IMR-90 (cell line): ENCODE data around the gene SGSM2. TPM values are rescaled to one million over a fixed set of nuclear protein-coding genes. Genes with fewer than 3 reads are reported as not detected.

Source experiments
- ATAC-seq: fragments of 200-7000 bp; cut with Tn5 transposase; 2 replicates; pipeline ENCODE4 v1.9.1; 2020; ENCODE audit warnings: low read depth, mild to moderate bottlenecking, moderate library complexity
- BruUV-seq: library from RNA; stranded (reverse); fragments of 400-500 nt; replicated peaks from 2 replicates; lab custom pipeline; 2021; lab: Mats Ljungman, UMichigan
- CTCF ChIA-PET: fragments of 300-600 bp; formaldehyde crosslinking; extraction: SDS; loops from one replicate; lab custom pipeline; 2021; ENCODE audit warnings: antibody characterized with exemption; lab: Yijun Ruan, JAX
- POLR2A ChIA-PET: fragments of 300-600 bp; sonication (Branson Sonifier 250); formaldehyde crosslinking; loops from one replicate; lab custom pipeline; 2022; ENCODE audit warnings: antibody characterized with exemption; ENCODE audit not compliant: unreplicated experiment; lab: Charles Lee
- DNase-seq: peaks from one replicate; pipeline ENCODE4 v3.0.0; 2013
- H2AFZ ChIP-seq: replicated peaks from 2 replicates; pipeline ENCODE3; 2013; ENCODE audit warnings: low read length, mild to moderate bottlenecking; ENCODE audit not compliant: poor library complexity
- H2AK5ac ChIP-seq: 2 replicates; pipeline ENCODE4 v1.6.1; 2013; ENCODE audit warnings: low read depth, low read length, inconsistent platforms
- H2AK9ac ChIP-seq: replicated peaks from 2 replicates; pipeline ENCODE3; 2013; ENCODE audit warnings: mild to moderate bottlenecking, low read depth, low read length, moderate library complexity; ENCODE audit not compliant: poor library complexity
- H2BK120ac ChIP-seq: 2 replicates; pipeline ENCODE4 v1.6.1; 2013; ENCODE audit warnings: low read depth, low read length, inconsistent platforms
- H2BK15ac ChIP-seq: 3 replicates; pipeline ENCODE4 v1.6.1; 2013; ENCODE audit warnings: low read depth, low read length, inconsistent platforms
- H2BK20ac ChIP-seq: 2 replicates; pipeline ENCODE4 v1.6.1; 2013; ENCODE audit warnings: low read depth, mild to moderate bottlenecking, inconsistent platforms, low read length, moderate library complexity
- H2BK5ac ChIP-seq: 2 replicates; pipeline ENCODE4 v1.6.1; 2013; ENCODE audit warnings: mild to moderate bottlenecking, low read depth, low read length, inconsistent platforms; ENCODE audit not compliant: poor library complexity, severe bottlenecking
- H3K14ac ChIP-seq: replicated peaks from 2 replicates; pipeline ENCODE4 v1.6.1; 2013; ENCODE audit warnings: low read depth, low read length, inconsistent platforms
- H3K18ac ChIP-seq: 2 replicates; pipeline ENCODE4 v1.6.1; 2013; ENCODE audit warnings: low read depth, low read length, control low read depth
- H3K23ac ChIP-seq: 2 replicates; pipeline ENCODE4 v1.6.1; 2013; ENCODE audit warnings: low read depth, low read length, inconsistent platforms
- H3K27ac ChIP-seq: 2 replicates; pipeline ENCODE4 v1.5.1; 2013; ENCODE audit warnings: mild to moderate bottlenecking, control low read depth, low read length; ENCODE audit not compliant: insufficient read depth
- H3K27me3 ChIP-seq: 2 replicates; pipeline ENCODE4 v1.6.1; 2013; ENCODE audit warnings: low read length; ENCODE audit not compliant: control insufficient read depth, insufficient read depth
- H3K36me3 ChIP-seq: 2 replicates; pipeline ENCODE4 v1.6.1; 2013; ENCODE audit warnings: low read length, mixed read lengths; ENCODE audit not compliant: control insufficient read depth, insufficient read depth
- H3K4ac ChIP-seq: 2 replicates; pipeline ENCODE4 v1.6.1; 2013; ENCODE audit warnings: low read depth, low read length, inconsistent platforms
- H3K4me1 ChIP-seq: 2 replicates; pipeline ENCODE4 v1.6.1; 2013; ENCODE audit warnings: low read length, mixed read lengths; ENCODE audit not compliant: control insufficient read depth, insufficient read depth
- H3K4me2 ChIP-seq: 2 replicates; pipeline ENCODE4 v1.6.1; 2013; ENCODE audit warnings: low read depth, mild to moderate bottlenecking, control low read depth, low read length, moderate library complexity
- H3K4me3 ChIP-seq: 2 replicates; pipeline ENCODE4 v1.5.1; 2013; ENCODE audit warnings: low read depth, mild to moderate bottlenecking, control low read depth, low read length, moderate library complexity; ENCODE audit not compliant: insufficient read depth
- H3K56ac ChIP-seq: 2 replicates; pipeline ENCODE4 v1.6.1; 2013; ENCODE audit warnings: low read length, inconsistent platforms; ENCODE audit not compliant: insufficient read depth; ENCODE audit errors: extremely low read depth
- H3K79me1 ChIP-seq, 2 experiments: 2 replicates each; pipeline ENCODE4 v1.6.1; 2013; ENCODE audit warnings: low read length in 2 of 2, inconsistent platforms in 1 of 2, low read depth in 1 of 2
- H3K9ac ChIP-seq: 2 replicates; pipeline ENCODE4 v1.6.1; 2013; ENCODE audit warnings: low read depth, low read length, control low read depth
- H3K9me1 ChIP-seq: 2 replicates; pipeline ENCODE4 v1.6.1; 2013; ENCODE audit warnings: low read length, inconsistent platforms; ENCODE audit not compliant: insufficient read depth
- H3K9me3 ChIP-seq: 2 replicates; pipeline ENCODE4 v1.6.1; 2013; ENCODE audit warnings: low read length; ENCODE audit not compliant: control insufficient read depth, insufficient read depth
- H4K20me1 ChIP-seq: 2 replicates; pipeline ENCODE4 v1.6.1; 2013; ENCODE audit warnings: low read length, inconsistent platforms; ENCODE audit not compliant: insufficient read depth
- H4K5ac ChIP-seq: 2 replicates; pipeline ENCODE4 v1.6.1; 2013; ENCODE audit warnings: mild to moderate bottlenecking, low read depth, low read length, control low read depth
- H4K8ac ChIP-seq, 2 experiments: 2 replicates each; pipeline ENCODE4 v1.6.1; 2013; ENCODE audit warnings: low read depth in 2 of 2, low read length in 2 of 2, control low read depth in 1 of 2, inconsistent platforms in 1 of 2
- H4K91ac ChIP-seq: 2 replicates; pipeline ENCODE4 v1.6.1; 2013; ENCODE audit warnings: low read depth, low read length, inconsistent platforms; ENCODE audit not compliant: insufficient read depth
- CEBPB ChIP-seq: IDR thresholded peaks from 2 replicates; pipeline ENCODE4 v1.6.1; 2012; ENCODE audit warnings: low read depth, low read length, improper control_type of control experiment
- CHD1 ChIP-seq: IDR thresholded peaks from 2 replicates; pipeline ENCODE4 v1.6.1; 2012; ENCODE audit warnings: low read depth, low read length, improper control_type of control experiment
- CTCF ChIP-seq: conservative IDR thresholded peaks from 2 replicates; pipeline ENCODE4 v1.5.1; 2012; ENCODE audit warnings: mild to moderate bottlenecking, low read depth, low read length, improper control_type of control experiment
- MXI1 ChIP-seq: IDR thresholded peaks from 2 replicates; pipeline ENCODE4 v1.6.1; 2012; ENCODE audit warnings: low read depth, mild to moderate bottlenecking, low read length, moderate library complexity, borderline replicate concordance
- POLR2A ChIP-seq: IDR thresholded peaks from 2 replicates; pipeline ENCODE4 v1.6.1; 2012; ENCODE audit warnings: mild to moderate bottlenecking, low read depth, low read length
- RCOR1 ChIP-seq: IDR thresholded peaks from 2 replicates; pipeline ENCODE4 v1.6.1; 2012; ENCODE audit warnings: mild to moderate bottlenecking, low read length, improper control_type of control experiment; ENCODE audit not compliant: insufficient replicate concordance
- USF2 ChIP-seq: fragments of 150-350 bp; IDR thresholded peaks from 2 replicates; pipeline ENCODE4 v1.6.1; 2017; ENCODE audit warnings: mild to moderate bottlenecking, antibody characterized with exemption, low read length, low read depth
- WGBS, 2 experiments: methylation state at CpG; one replicate each; pipeline versions ENCODE4 v1.1.5 to v1.1.7; 2013; ENCODE audit warnings: missing lambda C conversion rate in 2 of 2; ENCODE audit not compliant: insufficient read length in 1 of 2; ENCODE audit errors: extremely low coverage in 2 of 2; 5-methylcytosine and 5-hydroxymethylcytosine counted together
- dilution Hi-C: fragments of 300-500 bp; cut with HindIII; formaldehyde crosslinking; loops from one replicate; pipeline ENCODE4 v1.14.3; 2018; ENCODE audit warnings: low sequenced_read_pairs; ENCODE audit not compliant: unreplicated experiment
- in situ Hi-C: fragments of 300-500 bp; cut with MboI; formaldehyde crosslinking; loops from 3 replicates; pipeline ENCODE4 v1.14.3; 2019; ENCODE audit warnings: low sequenced_read_pairs, inconsistent platforms, mixed read lengths
- intact Hi-C: fragments of 100-400 bp; cut with micrococcal nuclease; formaldehyde crosslinking; loops from 2 replicates; pipeline ENCODE4 v1.10.0; 2022
- polyA plus RNA-seq, 3 experiments: library from polyadenylated mRNA; depleted of rRNA; stranded (reverse); fragments of >200 nt; gene quantifications; 2 replicates each; pipeline ENCODE4 v1.2.3, GENCODE V29; 2012; ENCODE audit warnings: low replicate concordance in 1 of 3
- total RNA-seq: library from RNA; depleted of rRNA; stranded (reverse); fragments of >200 nt; gene quantifications from 2 replicates; pipeline ENCODE4 v1.2.3, GENCODE V29; 2012

Gene SGSM2
- total and polyA plus RNA-seq, 2 of the 4 experiments (the other 2 are of a cell fraction), result 13.6 to 81.2 TPM

DNA sequence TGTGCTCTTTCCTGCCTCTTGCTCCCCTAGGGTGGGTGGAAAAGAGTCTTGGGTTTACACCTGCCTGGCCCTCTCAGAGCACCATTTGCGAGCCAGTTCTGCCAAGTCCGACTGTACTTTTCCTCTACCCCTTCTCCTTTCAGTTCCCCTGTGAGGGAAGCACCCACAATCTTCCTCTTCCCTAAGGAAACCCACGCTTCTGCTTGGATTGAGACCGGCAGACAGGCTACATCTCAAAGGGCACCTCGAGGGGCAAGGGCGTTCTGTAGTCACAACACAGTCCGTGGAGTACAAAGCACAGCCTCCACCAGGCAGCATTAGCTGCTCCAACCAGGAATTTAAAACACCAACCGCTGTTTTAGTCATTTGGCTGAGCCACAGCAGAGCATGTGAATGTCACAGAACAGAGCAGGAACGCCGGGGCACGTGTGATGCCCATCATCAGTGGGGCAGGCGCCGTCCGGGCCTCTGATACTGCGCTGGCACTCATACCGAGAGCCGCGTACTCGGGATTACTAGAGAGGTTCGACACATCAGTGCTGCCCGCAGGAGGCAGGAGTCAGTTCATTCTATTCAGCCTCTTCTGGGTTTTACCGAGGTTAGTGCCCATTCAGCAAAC is 77.3 kb downstream of the SGSM2 start:
- H3K9me3 ChIP-seq, result no peaks in the 10 kb centered on the region
- H3K27me3 ChIP-seq, result no peaks in the 10 kb centered on the region
- dilution Hi-C loops, result no loop called here
- H3K9ac ChIP-seq, result no peak overlapping the region
- no peak overlapping the region for H3K18ac ChIP-seq
- peak overlapping the region; percentile 34; the same call in 1 of the 2 replicates for H2AK5ac ChIP-seq
- no peak overlapping the region for H4K5ac ChIP-seq
- ChIA-PET POLR2A (no interaction called here), CTCF (interaction anchor here (2.0 to 4.9 kb wide), 3 partner anchors 9 to 32 kb away, joined by 8 to 64 read pairs (median 10); no protein-coding TSS in a partner anchor)
- in situ Hi-C loops, result loop anchor here (5.0 kb wide), 1 partner anchor 37 kb away; no protein-coding TSS in a partner anchor
- TF ChIP-seq RCOR1 (no peak), MXI1 (no peak), CHD1 (no peak), CTCF (no peak), POLR2A (no peak), USF2 (no peak), CEBPB (no peak)
- H2BK5ac ChIP-seq, result no peak overlapping the region
- H3K14ac ChIP-seq, result no peak overlapping the region
- H3K36me3 ChIP-seq, result peaks cover 9% of the 10 kb centered on the region
- H3K4me2 ChIP-seq, result no peak overlapping the region
- BruUV-seq, result no TSS peak
- H4K91ac ChIP-seq, result no peak overlapping the region
- H3K27ac ChIP-seq, result no peak overlapping the region
- ATAC-seq (no peak), DNase-seq (no peak)
- no peak overlapping the region for H2AK9ac ChIP-seq
- no peak overlapping the region for H4K8ac ChIP-seq
- no peak overlapping the region for H2BK120ac ChIP-seq
- peaks cover 15% of the 10 kb centered on the region for H3K4me1 ChIP-seq
- no peaks in the 10 kb centered on the region for H4K20me1 ChIP-seq
- no peak overlapping the region for H3K23ac ChIP-seq
- H3K9me1 ChIP-seq, result no peaks in the 10 kb centered on the region; the same call in 1 of the 2 replicates
- H3K4me3 ChIP-seq, result no peak overlapping the region
- no peak overlapping the region for H2AFZ ChIP-seq
- H3K79me1 ChIP-seq, result peaks cover 4 to 28% of the 10 kb centered on the region in 2 experiments; a peak in 3 of 4 replicates
- intact Hi-C loops, result no loop called here
- H3K4ac ChIP-seq, result no peak overlapping the region
- 96% methylated on average over 17 of the region's 22 CpGs; no CpG with 5 or more reads in 1 of the 2 experiments for WGBS, 2 experiments
- H3K56ac ChIP-seq, result no peak overlapping the region
- no peak overlapping the region for H2BK15ac ChIP-seq
- H2BK20ac ChIP-seq, result no peak overlapping the region
